Fibroblast of skin of left quadriceps (primary cell): Measurements from ENCODE around the gene ARMC5.

ENCODE experiments used
- DNase-seq, 2 experiments: peaks; one replicate each; pipeline ENCODE4 v3.0.0-alpha.2; 2013; ENCODE audit warnings: low read depth in 2 of 2

Gene ARMC5

DNA sequence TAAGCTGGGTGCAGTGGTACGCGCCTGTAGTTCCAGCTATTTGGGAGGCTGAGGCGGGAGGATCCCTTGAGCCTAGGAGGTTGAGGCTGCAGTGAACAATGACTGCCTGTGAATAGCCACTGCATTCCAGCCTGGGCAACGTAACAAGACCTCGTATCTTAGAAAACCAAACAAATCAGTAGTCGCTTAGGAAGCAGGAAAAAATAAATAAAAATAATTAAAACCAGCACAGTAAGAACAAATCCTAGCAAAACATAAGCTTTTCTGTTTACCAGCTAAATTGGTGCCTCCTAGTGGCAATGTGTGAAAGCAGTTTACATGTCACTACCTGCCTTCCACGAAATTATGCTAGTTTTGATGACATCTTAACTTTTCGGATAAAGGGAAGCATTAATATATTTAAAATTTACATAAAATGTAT lies 1.3 kb downstream of the ARMC5 start:
- peak; percentile 40 to 46 for DNase-seq

DNA sequence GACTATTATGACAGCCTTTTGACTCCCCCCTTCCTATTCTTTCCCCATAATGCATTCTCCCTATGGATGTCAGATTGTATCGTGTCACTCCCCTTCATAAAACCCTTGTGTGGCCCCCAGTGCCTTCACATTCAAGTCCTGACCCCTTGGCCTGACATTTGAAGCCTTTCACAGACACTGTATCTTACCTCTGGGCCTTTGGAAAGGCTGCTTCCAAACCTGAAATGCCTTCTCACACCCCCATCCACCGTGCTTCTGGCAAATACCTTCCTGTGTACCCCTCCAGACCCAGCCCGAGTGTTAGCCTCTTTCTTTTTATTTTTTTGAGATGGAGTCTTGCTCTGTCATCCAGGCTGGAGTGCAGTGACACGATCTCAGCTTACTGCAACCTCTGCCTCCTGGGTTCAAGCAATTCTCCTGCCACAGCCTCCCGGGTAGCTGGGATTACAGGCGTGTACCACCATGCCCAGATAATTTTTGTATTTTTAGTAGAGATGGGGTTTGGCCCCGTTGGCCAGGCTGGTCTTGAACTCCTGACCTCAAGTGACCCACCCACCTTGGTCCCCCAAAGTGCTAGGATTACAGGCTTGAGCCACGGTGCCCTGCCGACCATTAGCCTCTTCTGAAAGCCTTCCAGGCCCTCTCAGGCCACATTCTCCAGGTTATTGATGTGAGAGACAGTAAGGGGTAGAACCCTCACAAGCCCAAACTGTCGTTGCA lies 2.1 kb downstream of the ARMC5 start:
- no peak for DNase-seq

DNA sequence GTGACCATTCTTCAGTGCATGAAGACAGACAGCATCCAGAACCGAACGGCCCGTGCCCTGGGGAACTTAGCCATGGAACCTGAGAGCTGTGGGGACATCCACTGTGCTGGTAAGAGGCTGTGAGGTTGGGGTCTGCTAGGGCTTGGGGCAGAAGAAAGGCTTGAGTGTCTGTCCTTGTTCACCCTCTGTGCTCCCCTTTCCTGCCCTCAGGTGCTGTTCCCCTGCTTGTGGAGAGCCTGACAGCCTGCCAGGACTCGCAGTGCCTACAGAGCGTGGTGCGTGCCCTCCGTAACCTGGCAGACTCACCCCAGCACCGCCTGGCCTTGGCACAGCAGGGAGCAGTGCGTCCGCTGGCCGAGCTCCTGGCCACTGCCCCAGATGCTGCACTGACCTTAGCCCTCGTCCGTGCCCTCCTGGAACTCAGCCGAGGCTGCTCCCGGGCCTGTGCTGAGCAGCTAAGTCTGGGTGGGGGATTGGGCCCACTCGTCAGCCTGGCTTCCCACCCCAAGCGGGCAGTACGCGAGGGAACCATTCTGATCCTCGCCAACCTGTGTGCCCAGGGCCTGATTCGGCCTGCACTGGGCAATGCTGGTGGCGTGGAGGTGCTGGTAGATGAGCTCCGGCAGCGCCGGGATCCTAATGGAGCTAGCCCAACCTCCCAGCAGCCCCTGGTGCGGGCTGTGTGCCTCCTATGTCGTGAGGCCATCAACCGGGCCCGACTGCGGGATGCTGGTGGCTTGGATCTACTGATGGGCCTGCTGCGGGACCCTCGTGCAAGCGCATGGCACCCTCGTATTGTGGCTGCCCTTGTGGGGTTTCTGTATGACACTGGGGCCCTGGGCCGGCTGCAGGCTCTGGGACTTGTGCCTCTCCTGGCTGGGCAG lies 2.9 kb downstream of the ARMC5 start:
- no peak for DNase-seq

DNA sequence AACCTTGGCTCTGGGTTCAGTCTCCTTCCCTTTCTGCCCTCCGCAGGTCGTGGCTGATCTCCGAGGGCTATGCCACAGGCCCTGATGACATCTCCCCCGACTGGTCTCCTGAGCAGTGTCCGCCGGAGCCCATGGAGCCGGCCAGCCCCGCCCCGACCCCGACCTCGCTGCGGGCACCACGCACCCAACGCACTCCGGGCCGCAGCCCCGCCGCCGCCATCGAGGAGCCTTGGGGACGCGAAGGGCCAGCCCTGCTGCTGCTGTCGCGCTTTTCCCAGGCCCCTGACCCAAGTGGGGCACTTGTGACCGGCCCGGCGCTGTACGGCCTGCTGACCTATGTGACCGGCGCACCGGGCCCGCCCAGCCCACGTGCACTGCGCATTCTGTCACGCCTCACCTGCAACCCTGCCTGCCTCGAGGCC lies 5.1 kb downstream of the ARMC5 start:
- DNase-seq = no peak

DNA sequence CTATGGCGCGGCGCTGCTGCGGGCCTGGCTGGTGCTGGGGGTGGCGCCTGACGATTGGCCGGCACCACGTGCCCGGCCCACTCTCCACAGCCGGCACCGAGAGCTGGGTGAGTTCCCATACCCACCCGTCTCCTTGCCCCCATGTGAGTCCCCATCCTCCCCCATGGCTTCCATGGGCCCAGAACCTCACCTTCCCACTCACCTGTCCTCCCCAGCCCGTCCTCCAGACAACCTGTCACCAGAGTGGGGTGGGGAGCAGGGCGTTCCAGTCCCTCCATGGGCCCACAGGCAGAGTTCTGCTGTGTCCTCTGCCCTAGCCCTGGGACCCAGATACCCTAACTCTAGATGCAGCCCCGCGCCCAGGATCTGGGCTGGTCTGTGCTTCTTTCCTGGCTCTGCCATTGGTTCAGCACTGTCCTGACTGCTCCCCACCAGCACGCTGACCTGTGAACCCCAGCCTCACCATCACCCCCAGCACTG lies 5.5 kb downstream of the ARMC5 start:
- no peak for DNase-seq

DNA sequence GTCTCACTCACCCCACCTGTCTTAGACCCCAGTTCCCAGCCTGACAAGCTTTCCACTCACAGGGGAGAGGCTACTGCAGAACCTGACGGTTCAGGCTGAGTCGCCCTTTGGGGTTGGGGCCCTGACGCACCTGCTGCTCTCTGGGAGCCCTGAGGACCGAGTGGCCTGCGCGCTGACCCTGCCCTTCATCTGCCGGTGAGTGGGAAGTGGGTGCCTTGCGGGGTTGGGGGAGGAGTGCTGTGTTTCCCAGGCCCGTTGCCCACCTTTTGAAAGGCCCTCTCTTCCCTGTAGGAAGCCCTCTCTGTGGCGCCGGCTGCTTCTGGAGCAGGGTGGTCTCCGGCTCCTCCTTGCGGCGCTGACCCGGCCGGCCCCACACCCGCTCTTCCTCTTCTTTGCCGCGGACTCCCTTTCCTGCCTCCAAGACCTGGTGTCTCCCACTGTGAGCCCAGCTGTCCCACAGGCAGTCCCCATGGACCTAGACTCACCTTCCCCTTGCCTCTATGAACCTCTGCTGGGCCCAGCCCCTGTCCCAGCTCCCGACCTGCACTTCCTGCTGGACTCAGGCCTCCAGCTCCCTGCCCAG lies 6.6 kb downstream of the ARMC5 start:
- no peak for DNase-seq

DNA sequence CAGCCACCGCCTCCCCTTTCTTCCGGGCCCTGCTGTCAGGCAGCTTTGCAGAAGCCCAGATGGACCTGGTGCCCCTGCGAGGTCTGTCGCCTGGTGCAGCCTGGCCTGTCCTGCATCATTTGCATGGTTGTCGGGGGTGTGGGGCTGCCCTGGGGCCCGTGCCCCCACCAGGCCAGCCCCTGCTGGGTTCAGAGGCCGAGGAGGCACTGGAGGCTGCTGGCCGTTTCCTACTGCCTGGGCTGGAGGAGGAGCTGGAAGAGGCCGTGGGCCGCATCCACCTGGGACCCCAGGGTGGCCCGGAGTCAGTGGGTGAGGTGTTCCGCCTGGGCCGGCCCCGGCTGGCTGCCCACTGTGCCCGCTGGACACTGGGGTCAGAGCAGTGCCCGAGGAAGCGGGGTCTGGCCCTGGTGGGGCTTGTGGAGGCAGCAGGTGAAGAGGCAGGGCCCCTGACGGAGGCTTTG lies 7.1 kb downstream of the ARMC5 start:
- DNase-seq = no peak

DNA sequence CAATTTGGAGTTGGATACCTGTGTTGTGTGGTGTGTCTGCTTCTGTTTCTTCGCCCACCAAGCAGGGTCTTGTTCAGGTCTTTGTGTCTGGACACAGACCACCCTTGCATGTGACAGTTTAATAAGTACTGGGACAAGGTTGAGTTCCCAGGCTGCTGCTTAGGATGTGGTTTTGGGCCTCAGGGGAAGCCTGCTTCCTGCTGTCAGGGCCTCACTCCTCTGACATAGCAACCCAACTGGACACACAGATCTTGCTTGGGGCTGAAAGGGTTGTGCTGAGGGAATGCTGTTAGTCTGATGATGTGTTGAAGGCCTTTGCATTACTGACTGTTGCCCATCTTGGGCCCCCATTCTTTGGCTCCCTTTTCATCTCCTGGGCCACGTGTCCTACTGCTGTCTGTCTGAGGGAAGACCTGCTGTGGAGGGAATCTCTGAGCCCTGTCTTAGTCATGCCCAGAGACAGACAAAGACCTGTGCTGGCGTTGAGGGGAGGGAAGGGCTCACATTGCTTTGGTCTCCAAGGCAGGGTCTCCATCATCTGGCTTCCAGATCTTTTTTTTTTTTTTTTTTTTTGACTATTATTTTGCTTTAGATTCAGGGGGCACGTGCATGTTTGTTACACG lies 8.0 kb downstream of the ARMC5 start:
- no peak for DNase-seq

DNA sequence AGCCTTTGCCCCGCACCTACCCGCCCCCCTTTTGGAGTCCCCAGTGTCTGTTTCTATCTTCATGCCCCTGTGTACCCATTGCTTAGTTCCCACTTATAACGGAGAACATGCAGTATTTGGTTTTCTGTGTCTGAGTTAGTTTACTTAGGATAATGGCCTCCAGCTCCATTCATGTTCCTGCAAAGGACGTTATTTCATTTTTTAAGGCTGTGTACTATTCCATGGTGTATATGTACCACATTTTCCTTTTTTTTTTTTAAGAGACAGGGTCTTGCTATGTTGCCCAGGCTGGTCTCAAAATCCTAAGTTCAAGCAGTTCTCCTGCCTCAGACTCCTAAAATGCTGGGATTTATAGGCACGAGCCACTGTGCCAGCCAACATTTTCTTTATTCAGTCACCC lies 8.6 kb downstream of the ARMC5 start:
- DNase-seq = no peak

DNA sequence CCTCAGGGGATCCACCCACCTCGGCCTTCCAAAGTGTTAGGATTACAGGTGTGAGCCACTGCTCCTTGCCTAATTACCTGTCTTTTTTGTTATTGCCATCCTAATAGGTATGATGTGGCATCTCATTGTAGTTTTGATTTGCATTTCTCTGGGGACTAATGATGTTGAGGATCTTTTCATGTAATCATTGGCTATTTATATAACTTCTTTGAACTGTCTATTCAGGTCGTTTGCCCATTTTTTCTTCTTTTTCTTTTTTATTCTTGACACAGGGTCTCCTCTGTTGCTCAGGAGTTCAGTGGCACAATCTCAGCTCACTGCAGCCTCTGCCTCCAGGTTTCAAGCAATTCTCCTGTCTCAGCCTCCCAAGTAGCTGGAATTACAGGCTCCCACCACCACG lies 11.3 kb downstream of the ARMC5 start:
- no peak for DNase-seq

DNA sequence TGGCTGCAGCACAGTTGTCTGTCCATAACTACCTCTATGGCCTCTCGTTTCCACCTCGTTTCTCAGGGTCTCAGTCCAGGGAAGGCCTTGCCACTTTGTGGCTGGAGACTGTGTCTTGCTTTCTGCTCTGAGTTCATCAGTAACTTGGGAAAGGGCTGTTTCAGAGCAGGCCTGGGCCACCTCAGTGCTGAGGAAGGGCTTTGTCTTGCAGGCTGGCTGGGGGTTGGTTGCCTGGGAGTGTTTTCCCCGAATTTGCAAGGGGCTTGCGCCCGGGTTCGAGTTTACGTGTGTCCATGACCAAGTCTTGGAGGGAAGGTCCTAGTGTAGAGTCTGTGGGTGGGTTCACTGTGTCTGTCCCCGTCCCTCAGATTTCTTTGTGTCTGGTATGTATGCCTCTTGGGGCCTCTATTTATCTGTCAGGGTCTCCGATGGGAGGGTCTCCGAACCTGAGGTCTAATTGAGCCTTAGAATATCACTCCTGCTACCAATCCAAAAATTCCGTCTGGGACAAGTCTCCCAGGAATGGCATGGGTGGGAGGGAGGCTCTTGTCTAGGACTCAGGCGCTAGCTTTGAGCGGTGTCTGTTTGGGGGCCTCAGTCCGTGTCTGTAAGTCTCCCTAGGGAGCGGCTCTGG lies 12.1 kb downstream of the ARMC5 start:
- DNase-seq = no peak

DNA sequence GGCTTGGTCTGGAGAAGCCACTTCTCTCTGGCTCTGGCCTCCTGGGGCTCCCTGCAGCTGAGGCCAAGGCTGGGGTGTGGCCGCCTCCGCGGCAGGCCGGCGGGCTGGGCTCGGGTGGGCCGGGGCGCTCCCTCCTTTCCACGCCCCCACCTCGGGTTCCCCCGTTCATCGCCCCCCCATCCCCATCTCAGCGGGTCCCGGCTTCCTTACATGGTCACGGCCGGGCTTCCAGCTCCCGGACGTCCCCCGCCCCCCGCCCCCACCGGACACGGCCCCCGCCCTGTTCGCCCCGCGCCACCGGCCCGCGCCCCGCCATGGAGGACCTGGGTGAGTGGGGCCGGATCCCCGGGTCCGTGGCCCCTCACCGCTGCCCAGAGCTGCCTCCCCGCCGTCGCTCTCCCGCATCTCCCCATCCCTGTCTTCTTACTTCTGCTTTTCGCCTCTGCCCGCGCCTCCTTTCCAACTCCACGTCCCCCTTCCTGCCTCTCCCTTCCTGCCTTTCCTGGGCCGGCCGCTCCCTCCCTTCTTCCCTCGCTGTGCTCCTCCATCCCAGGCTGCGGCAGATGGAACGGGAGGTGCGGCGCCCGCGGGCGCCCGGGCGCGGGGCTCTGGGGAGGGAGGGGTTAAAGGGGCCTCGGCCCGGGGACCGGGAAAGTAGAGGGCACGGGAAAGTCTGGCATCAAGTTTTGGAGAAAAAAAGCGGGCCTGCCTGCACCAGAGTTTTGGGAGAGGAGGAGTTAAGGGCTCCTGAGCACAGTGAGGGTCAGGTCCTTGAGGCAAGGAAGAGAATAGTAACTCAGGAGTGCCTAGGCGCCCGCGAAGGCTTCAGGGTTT lies 12.8 kb downstream of the ARMC5 start, which contains the start of gene TGFB1I1:
Gene TGFB1I1 (plus strand): TSS at position 278 of the 834 bp plus-strand sequence. CDS start 37 bp downstream, at position 315.
- peak; percentile 80 to 84 for DNase-seq

DNA sequence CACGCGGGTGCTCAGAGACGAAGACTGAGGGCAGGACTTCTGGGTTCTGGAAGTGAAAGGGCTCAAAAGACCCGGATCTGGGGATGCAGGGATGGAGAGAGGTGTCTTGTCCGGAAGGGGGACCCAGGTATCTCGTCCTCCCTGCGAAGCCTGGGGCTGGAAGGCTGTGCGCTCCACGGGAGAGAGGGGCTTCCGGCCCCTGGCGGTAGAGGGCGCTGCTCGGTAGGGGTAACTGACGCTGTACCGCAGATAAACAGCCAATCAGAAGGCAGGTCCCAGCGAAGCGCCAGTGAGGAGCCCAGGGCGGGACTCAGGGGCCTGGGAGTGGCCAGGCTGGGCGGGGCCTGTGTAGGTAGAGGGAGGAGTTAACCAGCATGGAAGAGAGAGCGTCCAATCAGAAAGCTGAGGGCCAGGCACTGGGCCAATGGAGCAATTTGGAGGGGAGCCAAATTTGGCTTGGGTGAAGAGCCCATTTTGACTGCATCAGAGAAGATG lies 13.5 kb downstream of the ARMC5 start:
- DNase-seq = peak; percentile 87

DNA sequence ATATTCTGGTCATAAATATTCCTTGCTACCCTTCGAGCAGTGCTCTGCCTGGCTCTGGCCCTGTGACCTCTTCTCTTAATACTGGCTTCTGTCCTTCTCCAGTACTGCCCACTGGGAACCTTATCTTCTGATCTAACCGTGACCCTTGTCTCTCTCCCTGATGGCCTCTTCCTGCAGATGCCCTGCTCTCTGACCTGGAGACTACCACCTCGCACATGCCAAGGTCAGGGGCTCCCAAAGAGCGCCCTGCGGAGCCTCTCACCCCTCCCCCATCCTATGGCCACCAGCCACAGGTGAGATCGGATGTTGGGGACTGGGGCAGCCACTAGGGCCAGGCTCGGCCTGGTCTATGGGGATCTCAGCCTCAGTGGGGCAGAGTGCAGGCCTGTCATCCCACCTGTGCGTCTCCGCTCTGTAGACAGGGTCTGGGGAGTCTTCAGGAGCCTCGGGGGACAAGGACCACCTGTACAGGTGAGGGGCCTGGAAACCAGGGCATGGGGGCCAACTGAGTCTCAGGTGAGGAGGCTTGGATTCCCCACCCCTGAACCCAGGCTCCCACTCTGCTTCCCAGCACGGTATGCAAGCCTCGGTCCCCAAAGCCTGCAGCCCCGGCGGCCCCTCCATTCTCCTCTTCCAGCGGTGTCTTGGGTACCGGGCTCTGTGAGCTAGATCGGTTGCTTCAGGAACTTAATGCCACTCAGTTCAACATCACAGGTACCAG lies 14.1 kb downstream of the ARMC5 start:
- DNase-seq = no peak

DNA sequence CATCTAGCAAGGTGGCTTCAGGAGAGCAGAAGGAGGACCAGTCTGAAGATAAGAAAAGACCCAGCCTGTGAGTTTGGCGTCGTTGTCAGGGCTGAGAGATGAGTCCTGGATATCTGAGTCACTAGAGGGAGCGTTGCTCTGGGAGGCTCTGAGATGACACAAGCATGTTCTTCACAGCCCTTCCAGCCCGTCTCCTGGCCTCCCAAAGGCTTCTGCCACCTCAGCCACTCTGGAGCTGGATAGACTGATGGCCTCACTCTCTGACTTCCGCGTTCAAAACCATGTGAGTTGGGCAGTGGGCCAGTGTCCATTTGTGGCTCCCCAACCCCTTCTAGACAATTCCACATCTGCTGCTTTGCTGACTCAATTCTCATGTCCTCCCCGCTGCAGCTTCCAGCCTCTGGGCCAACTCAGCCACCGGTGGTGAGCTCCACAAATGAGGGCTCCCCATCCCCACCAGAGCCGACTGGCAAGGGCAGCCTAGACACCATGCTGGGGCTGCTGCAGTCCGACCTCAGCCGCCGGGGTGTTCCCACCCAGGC lies 14.9 kb downstream of the ARMC5 start:
- DNase-seq = no peak

DNA sequence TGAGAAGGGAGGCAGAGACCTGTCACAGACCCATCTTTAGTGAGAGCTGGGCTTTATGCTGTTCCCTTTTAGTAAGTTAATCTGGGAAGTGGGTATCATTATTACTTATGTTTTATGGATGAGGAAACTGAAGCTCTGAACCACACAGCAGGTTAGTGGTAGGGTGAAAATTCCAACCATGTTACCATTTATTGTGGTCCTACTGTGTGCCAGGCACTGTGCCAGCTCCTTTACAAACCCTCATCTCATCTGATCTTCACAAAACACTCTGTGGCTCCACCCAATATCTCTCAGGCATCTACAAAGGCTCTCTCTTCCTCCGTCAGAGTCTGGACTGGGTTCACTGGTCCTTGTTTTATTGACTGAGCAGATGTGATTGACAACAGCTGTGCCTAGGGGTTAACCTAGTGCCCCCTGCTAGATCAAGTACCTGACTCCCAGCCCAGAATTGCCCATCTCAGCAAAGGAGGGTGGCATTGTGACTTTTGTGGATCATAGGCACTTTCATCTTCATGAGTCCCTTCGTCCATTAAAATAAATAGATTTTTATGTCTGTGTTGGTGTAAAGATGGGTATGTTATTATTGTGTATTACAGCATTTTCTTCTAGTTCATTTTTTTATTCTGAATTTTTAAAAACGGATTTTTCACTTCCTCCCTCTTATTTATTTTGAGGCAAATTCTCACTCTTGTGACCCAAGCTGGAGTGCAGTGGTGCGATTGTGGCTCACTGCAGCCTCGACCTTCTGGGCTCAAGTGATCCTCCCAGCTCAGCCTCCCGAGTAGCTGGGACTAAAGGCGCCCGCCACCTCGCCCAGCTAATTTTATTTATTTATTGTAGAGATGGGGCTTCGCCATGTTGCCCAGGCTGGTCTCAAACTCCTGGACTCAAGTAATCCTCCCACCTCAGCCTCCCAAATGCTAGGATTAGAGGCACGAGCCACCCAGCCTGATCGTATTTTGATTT lies 15.8 kb downstream of the ARMC5 start:
- DNase-seq = no peak

DNA sequence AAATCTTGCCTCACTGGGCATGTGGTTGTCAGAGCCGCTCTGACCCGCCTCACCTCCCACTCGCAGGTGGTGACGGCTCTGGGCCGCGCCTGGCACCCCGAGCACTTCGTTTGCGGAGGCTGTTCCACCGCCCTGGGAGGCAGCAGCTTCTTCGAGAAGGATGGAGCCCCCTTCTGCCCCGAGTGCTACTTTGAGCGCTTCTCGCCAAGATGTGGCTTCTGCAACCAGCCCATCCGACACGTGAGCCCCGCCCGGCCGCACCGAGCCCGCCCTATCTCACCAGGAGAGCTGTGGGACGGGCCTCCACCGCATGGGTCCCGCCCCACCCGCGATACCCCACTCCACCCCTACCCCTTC lies 16.6 kb downstream of the ARMC5 start:
- no peak for DNase-seq
